ENCODE results near the gene ZNF784.
"Not testable (repeated sequence)": the region's sequence is repeated elsewhere in the genome, so short reads cannot be mapped to it uniquely, and the experiment has no call there.

Gene ZNF784

DNA sequence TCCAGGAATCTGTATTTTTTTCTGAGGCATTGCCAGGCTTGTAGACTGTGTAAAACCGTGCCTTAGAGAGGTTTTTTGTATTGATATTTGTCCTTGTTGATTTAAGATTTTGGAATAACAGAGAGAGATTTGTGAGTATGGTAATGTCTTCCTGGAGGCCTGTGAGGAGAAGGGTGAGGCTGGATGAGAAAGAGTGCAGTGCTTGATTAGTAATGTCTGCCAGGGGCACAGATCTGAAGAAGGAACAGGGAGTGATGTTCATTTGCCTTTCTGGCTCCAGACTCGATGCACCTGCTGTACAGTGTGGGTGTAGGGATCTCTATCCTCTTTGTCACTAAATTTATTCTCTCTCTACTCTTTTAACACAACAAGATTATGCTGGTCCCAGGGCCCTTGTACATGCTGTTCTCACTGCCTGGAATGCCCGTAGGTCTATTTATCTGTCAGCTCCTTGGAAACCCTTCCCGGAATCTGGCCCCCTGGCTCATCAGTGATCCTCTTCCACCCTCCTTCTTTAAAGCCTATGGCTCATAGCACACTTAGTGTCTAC lies 29.3 kb downstream of the ZNF784 start:
- Histone ChIP-seq H3K36me3 (ENCODE audit: control insufficient read depth, insufficient read depth, low read length) (peaks cover 7% of the 10 kb centered on the region), H3K27me3 (ENCODE audit: control insufficient read depth, insufficient read depth, low read length) (no peaks in the 10 kb centered on the region), H3K9me3 (ENCODE audit: control insufficient read depth, insufficient read depth, low read length) (no peaks in the 10 kb centered on the region), H3K9ac (ENCODE audit: low read depth, low read length) (no peak overlapping the region), H3K4me3 (ENCODE audit: low read depth, low read length) (no peak overlapping the region), H3K4me1 (ENCODE audit: control insufficient read depth, insufficient read depth, low read length) (peaks cover 5% of the 10 kb centered on the region)

DNA sequence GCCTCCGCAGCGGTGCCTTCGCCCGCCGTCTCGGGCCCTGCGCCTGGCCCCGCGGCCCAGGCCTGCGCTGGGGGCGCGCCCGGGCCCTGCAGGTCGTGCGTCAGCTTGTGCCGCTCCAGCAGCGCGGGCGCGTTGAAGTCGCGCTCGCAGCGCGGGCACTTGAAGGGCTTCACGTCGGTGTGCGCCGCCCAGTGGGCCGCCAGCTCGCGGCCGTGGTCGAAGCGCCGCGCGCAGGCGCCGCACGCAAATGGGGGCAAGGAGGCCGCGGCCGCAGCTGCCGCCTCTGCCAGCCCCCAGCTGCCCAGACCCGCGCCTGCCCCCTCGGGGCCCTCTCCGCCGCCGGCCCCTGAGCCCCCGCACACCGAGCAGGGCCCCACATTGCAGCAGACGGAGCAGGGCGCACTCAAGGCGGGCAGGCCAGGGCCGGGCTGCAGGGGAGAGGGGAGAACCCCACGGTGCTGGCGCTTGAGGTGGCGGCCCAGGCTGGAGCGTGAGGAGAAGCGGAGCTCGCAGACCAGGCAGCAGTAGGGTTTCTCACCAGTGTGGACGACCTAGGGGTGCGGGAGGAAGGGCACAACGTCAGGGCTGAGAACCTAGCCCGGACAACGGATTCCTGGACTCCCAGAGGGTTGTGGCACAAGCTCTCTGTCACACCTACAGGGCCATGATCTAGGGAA lies 31.1 kb downstream of the ZNF784 start:
- Histone ChIP-seq H3K9ac (ENCODE audit: low read depth, low read length) (no peak overlapping the region), H3K4me1 (ENCODE audit: control insufficient read depth, insufficient read depth, low read length) (peaks cover under 1% of the 10 kb centered on the region), H3K9me3 (ENCODE audit: control insufficient read depth, insufficient read depth, low read length) (no peaks in the 10 kb centered on the region), H3K4me3 (ENCODE audit: low read depth, low read length) (no peak overlapping the region), H3K36me3 (ENCODE audit: control insufficient read depth, insufficient read depth, low read length) (peaks cover 7% of the 10 kb centered on the region), H3K27me3 (ENCODE audit: control insufficient read depth, insufficient read depth, low read length) (no peaks in the 10 kb centered on the region)

DNA sequence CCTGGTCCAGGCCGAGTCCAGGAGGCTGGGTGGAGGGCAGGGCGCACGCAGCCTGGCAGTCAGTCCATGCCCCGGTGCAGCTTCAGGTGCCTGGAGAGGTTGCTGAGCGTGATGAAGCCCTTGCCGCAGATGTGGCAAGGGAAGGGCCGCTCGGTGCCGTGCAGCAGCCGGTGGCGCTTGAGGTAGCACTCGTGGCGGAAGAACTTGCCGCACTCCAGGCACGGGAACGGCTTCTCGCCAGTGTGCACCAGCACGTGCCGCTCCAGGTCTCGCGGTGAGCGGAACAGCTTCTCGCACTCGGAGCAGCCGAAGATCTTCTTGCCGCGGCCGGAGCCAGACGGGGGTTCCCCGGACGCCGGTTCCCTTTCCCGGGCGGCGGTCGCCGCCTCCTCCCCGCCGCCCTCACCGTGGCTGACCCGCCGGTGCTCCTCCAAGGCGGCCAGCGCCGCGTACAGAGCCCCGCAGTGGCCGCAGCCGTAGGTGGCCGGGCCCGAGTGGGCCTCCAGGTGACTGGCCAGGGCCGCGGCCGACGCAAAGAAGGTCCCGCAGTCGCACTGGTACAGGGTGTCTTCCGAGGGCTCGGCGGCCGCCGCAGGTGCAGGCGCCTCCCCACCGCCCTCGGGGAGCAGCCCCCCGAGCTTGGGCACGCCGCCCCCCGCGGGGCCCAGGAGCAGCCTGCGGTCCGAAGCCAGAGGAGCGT lies 31.8 kb downstream of the ZNF784 start:
- no peaks in the 10 kb centered on the region for H3K27me3 ChIP-seq (ENCODE audit: control insufficient read depth, insufficient read depth, low read length)
- no peak overlapping the region for H3K4me3 ChIP-seq (ENCODE audit: low read depth, low read length)
- peaks cover 7% of the 10 kb centered on the region for H3K36me3 ChIP-seq (ENCODE audit: control insufficient read depth, insufficient read depth, low read length)
- no peaks in the 10 kb centered on the region for H3K4me1 ChIP-seq (ENCODE audit: control insufficient read depth, insufficient read depth, low read length)
- no peak overlapping the region for H3K9ac ChIP-seq (ENCODE audit: low read depth, low read length)
- no peaks in the 10 kb centered on the region for H3K9me3 ChIP-seq (ENCODE audit: control insufficient read depth, insufficient read depth, low read length)

DNA sequence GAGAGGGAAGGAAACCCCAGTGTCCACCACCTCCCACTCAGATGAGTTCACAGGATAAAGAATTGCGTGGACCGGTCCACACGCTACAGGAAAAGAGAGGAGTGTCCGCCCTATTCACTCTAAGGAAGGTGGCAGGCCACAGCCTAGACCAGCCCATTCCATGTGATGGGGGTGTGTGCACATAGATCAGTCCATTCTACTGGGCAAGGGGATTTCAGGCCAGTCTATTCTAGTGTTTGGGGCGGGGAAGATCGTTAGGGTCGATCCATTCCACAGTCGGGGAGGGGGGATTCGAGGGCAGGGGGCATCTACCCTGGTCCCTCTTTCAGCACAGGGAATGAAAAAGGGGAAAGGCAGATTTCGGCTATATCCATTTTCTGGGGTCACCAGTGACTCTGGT lies 32.8 kb downstream of the ZNF784 start:
- no peaks in the 10 kb centered on the region for H3K27me3 ChIP-seq (ENCODE audit: control insufficient read depth, insufficient read depth, low read length)
- H3K4me3 ChIP-seq (ENCODE audit: low read depth, low read length): no peak overlapping the region
- H3K9ac ChIP-seq (ENCODE audit: low read depth, low read length): no peak overlapping the region
- peaks cover 7% of the 10 kb centered on the region for H3K36me3 ChIP-seq (ENCODE audit: control insufficient read depth, insufficient read depth, low read length)
- H3K4me1 ChIP-seq (ENCODE audit: control insufficient read depth, insufficient read depth, low read length): peaks cover 2% of the 10 kb centered on the region
- no peaks in the 10 kb centered on the region for H3K9me3 ChIP-seq (ENCODE audit: control insufficient read depth, insufficient read depth, low read length)

DNA sequence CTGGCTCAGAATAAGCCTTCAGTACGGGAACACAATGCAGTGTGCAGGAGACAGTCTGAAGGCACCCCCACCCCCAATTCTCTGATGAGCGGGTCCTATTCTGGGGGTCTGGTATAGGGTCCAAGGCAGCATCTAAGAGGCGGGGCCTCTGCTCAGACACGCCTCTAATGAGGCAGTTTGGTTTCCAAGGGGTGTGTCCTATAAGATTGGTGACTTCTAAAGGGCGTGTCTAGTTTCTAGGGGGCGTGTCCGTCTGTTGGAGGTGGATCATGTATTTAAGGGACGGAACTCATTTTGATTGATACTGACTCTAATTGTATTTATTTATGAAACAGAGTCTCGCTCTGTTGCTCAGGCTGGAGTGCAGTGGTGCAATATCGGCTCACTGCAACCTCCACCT lies 33.7 kb downstream of the ZNF784 start:
- no peaks in the 10 kb centered on the region for H3K9me3 ChIP-seq (ENCODE audit: control insufficient read depth, insufficient read depth, low read length)

DNA sequence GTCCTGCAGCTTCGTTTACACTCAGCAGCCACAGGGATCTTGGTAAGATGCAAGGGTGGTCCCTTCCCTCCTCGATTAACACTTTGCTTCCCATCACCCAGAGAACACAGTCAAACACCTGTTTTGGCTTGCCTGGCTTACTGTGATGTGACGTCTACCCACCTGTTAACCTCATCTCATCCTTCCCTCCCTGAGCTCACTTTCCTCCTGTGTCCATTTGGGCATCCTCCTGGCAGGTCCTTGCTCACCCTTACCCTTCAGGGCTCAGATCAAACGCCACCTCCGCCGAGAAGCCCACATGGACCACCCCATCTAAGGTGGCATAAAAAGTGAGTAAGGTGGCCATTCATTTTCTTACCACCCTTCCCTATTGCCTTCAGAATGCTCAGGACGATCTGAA lies 34.3 kb downstream of the ZNF784 start:
- Histone ChIP-seq H3K36me3 (ENCODE audit: control insufficient read depth, insufficient read depth, low read length) (peaks cover 4% of the 10 kb centered on the region), H3K9me3 (ENCODE audit: control insufficient read depth, insufficient read depth, low read length) (no peaks in the 10 kb centered on the region), H3K4me1 (ENCODE audit: control insufficient read depth, insufficient read depth, low read length) (peaks cover 2% of the 10 kb centered on the region), H3K27me3 (ENCODE audit: control insufficient read depth, insufficient read depth, low read length) (no peaks in the 10 kb centered on the region), H3K9ac (ENCODE audit: low read depth, low read length) (no peak overlapping the region), H3K4me3 (ENCODE audit: low read depth, low read length) (no peak overlapping the region)

More for the DNA sequence above, 33.7 kb downstream of the ZNF784 start:
- no peaks in the 10 kb centered on the region for H3K27me3 ChIP-seq (ENCODE audit: control insufficient read depth, insufficient read depth, low read length)
- H3K4me3 ChIP-seq (ENCODE audit: low read depth, low read length): no peak overlapping the region
- no peak overlapping the region for H3K9ac ChIP-seq (ENCODE audit: low read depth, low read length)
- H3K36me3 ChIP-seq (ENCODE audit: control insufficient read depth, insufficient read depth, low read length): peaks cover 4% of the 10 kb centered on the region
- peaks cover 2% of the 10 kb centered on the region for H3K4me1 ChIP-seq (ENCODE audit: control insufficient read depth, insufficient read depth, low read length)

DNA sequence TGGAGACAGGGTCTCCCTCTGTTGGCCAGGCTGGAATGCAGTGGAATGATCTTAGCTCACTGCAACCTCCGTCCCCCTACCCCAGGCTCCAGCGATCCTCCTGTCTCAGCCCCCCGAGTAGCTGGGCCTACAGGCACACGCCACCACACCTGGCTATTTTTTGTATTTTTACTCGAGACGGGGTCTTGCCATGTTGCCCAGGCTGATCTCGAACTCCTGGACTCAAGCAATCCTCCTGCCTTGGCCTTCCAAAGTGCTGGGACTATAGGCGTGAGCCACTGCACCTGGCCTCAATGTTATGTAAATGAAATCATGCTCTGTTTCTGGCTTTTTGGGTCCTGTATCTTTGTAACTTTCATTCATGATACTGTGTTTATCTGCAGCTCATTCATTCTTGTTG lies 35.6 kb downstream of the ZNF784 start:
- Histone ChIP-seq H3K9ac (ENCODE audit: low read depth, low read length) (no peak overlapping the region), H3K27me3 (ENCODE audit: control insufficient read depth, insufficient read depth, low read length) (no peaks in the 10 kb centered on the region)

DNA sequence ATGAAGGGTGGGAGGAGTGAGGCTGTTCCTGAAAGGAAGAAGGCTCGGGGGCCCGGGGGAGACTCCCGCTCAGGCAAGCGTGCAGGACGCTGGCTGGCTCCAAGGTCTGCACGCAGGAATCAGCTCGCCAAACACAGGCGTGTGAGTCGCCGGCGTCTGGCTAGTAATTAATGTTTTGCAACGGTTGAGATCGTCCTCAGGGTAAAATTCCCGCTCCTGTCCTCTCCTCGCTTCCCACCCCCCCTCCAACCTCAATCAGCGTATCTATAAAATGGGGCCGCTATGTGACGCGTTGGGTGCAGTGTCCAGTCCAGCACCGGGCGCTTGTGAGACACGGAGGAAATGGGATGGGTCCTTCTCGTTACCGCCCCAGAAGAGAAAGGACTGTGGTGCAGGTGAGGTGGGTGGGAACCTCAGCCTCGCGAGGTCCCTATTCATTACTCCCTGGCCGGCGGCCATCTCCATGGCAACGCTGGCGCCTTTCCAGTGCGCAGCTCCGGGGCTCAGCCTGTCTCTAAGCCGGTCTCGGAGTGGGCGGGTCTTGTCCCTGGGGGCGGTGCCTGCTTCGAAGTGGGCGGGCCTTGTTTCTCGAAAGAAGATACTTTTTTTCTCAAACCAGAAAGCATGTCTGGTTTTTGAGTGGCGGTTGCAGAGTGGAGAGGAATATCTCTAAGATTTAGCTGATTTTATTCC lies 37.2 kb downstream of the ZNF784 start:
- Histone ChIP-seq H3K4me1 (ENCODE audit: control insufficient read depth, insufficient read depth, low read length) (peaks cover 2% of the 10 kb centered on the region), H3K27me3 (ENCODE audit: control insufficient read depth, insufficient read depth, low read length) (no peaks in the 10 kb centered on the region), H3K4me3 (ENCODE audit: low read depth, low read length) (peak overlapping the region; percentile 67), H3K9ac (ENCODE audit: low read depth, low read length) (no peak overlapping the region), H3K9me3 (ENCODE audit: control insufficient read depth, insufficient read depth, low read length) (no peaks in the 10 kb centered on the region), H3K36me3 (ENCODE audit: control insufficient read depth, insufficient read depth, low read length) (peaks cover under 1% of the 10 kb centered on the region)

More for the DNA sequence above, 35.6 kb downstream of the ZNF784 start:
- peaks cover 4% of the 10 kb centered on the region for H3K36me3 ChIP-seq (ENCODE audit: control insufficient read depth, insufficient read depth, low read length)
- no peak overlapping the region for H3K4me3 ChIP-seq (ENCODE audit: low read depth, low read length)
- H3K4me1 ChIP-seq (ENCODE audit: control insufficient read depth, insufficient read depth, low read length): peaks cover 2% of the 10 kb centered on the region
- no peaks in the 10 kb centered on the region for H3K9me3 ChIP-seq (ENCODE audit: control insufficient read depth, insufficient read depth, low read length)

DNA sequence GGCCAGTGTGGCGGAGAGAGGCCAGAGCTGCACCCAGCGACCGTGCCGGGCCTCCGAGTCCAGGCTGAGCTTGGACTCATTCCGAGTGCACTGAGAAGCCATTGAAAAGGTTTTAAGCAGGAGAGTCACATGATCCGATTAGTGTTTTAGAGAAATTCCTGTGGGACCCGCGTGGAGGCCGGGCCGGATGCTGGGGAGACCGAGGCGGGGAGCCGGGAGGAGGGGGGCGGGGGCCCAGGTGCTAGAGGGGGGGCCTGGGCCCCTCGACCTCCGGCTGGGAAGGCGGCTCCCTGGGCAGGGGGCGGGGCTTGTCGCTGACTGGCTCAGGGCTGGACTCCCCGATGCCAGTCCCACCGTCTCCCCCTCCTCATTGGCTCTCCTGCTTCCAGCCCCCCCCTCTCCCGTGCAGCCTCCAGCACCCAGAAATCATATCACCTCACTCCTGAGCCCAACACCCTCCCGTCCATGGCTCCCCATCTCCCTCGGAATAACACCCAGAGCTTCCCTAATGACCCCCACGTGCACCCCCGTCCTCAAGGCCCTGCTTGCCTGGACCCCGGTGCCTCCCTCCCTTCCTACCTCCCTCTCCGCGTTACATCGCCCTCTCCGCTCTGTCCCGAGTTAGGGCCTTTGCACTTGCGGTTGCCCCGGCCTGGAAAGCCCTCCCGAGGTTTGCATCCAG lies 38.6 kb downstream of the ZNF784 start:
- Histone ChIP-seq H3K9me3 (ENCODE audit: control insufficient read depth, insufficient read depth, low read length) (no peaks in the 10 kb centered on the region), H3K36me3 (ENCODE audit: control insufficient read depth, insufficient read depth, low read length) (no peaks in the 10 kb centered on the region), H3K27me3 (ENCODE audit: control insufficient read depth, insufficient read depth, low read length) (no peaks in the 10 kb centered on the region), H3K4me1 (ENCODE audit: control insufficient read depth, insufficient read depth, low read length) (peaks cover 5% of the 10 kb centered on the region), H3K4me3 (ENCODE audit: low read depth, low read length) (peak overlapping the region; percentile 79), H3K9ac (ENCODE audit: low read depth, low read length) (no peak overlapping the region)

DNA sequence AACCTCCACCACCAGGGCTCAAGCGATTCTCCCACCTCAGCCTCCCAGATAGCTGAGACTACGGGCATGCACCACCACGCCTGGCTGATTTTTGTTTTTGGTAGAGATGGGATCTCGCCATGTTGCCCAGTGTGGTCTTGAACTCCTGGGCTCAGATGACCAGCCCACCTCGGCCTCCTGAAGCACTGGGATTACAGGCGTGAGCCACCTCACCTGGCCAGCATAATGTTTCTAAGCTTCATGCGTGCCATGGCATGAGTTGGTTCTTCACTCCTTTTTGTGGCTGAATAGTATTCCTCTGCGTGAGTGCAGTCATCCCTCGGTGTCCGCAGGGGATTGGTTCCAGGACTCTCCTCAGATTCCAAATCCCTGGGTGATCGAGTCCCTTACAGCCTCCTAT lies 39.5 kb downstream of the ZNF784 start:
- peaks cover 5% of the 10 kb centered on the region for H3K4me1 ChIP-seq (ENCODE audit: control insufficient read depth, insufficient read depth, low read length)
- H3K4me3 ChIP-seq (ENCODE audit: low read depth, low read length): no peak overlapping the region
- no peaks in the 10 kb centered on the region for H3K9me3 ChIP-seq (ENCODE audit: control insufficient read depth, insufficient read depth, low read length)
- no peaks in the 10 kb centered on the region for H3K36me3 ChIP-seq (ENCODE audit: control insufficient read depth, insufficient read depth, low read length)
- H3K27me3 ChIP-seq (ENCODE audit: control insufficient read depth, insufficient read depth, low read length): no peaks in the 10 kb centered on the region
- no peak overlapping the region for H3K9ac ChIP-seq (ENCODE audit: low read depth, low read length)

DNA sequence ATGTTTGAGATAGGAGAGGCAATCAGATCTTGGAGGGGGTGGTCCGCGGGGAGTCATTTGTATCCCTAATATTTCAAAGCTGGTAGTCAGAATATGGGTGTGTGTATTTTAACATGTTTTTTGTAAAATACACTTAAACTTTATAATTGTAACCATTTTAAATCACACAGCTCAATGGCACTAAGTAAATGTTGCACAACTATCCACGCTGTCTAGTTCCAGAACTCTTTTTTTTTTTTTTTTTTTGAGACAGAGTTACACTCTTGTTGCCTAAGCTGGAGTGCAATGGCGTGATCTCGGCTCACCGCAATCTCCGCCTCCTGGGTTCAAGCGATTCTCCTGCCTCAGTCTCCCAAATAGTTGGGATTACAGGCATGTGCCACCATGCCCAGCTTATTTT lies 40.5 kb downstream of the ZNF784 start:
- not testable (repeated sequence) for H3K9me3 ChIP-seq (ENCODE audit: control insufficient read depth, insufficient read depth, low read length); H3K4me1 ChIP-seq (ENCODE audit: control insufficient read depth, insufficient read depth, low read length); H3K27me3 ChIP-seq (ENCODE audit: control insufficient read depth, insufficient read depth, low read length); H3K36me3 ChIP-seq (ENCODE audit: control insufficient read depth, insufficient read depth, low read length); H3K4me3 ChIP-seq (ENCODE audit: low read depth, low read length); H3K9ac ChIP-seq (ENCODE audit: low read depth, low read length)

Data from iPS-15b (cell line).